ENCODE data around the gene PEAK3. TPM values are rescaled to one million over a fixed set of nuclear protein-coding genes. Genes with fewer than 3 reads are reported as not detected.

The PEAK3 gene
- total and polyA plus RNA-seq, 9 donors, result 0.10 to 0.62 (median 0.26) TPM; not detected in 3

DNA sequence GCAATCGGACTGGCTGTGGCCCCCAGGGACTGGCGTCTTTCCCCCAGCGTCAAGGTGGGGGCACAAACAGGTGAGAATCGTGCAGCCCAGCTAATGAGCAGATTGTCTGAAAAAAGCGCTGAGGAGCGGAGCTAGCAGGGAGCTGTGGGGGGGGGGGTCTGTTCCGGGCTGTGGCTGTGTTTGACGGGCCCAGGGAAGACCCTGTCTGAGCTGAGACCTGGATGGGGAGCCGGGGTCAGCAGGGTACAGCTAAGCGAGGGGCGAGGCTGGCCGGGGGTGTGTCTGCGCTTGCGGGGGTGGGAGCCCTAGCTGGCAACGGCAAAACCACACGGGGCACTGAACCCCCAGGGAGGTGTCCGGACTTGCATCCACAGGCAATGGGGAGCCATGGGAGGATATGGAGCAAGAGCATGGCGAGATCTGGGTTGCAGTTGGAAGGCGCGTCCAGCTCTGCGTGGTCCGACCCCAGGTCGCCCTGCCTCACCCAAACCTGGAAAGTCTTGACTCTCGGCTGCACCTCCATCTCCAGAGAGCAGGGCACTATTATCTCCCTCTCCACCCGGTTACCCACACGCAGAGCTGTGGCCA, 21.3 kb upstream of the PEAK3 start:
- no peak for DNase-seq
- intact Hi-C loops (cut with DNase I), result loop anchor here in 1 of 4 donors (10.0 kb wide), 1 partner anchor 1149 kb away; no protein-coding TSS in a partner anchor
- Histone ChIP-seq H3K9me3 (no peaks in the 10 kb centered on the region), H3K27ac (no peak overlapping the region), H3K4me3 (no peak overlapping the region), H3K27me3 (no peaks in the 10 kb centered on the region), H3K4me1 (ENCODE audit: insufficient read depth) (no peaks in the 10 kb centered on the region), H3K36me3 (no peaks in the 10 kb centered on the region)
- 68 to 80% (median 75%) methylated on average over 26 of the region's 26 CpGs for WGBS, 3 donors
- TF ChIP-seq EP300 (IDR thresholded peaks at IDR 0.05), result no peak
- no peak for TF ChIP-seq CTCF (IDR thresholded peaks at IDR 0.05)
- TF ChIP-seq POLR2A (IDR thresholded peaks at IDR 0.05), result no peak

DNA sequence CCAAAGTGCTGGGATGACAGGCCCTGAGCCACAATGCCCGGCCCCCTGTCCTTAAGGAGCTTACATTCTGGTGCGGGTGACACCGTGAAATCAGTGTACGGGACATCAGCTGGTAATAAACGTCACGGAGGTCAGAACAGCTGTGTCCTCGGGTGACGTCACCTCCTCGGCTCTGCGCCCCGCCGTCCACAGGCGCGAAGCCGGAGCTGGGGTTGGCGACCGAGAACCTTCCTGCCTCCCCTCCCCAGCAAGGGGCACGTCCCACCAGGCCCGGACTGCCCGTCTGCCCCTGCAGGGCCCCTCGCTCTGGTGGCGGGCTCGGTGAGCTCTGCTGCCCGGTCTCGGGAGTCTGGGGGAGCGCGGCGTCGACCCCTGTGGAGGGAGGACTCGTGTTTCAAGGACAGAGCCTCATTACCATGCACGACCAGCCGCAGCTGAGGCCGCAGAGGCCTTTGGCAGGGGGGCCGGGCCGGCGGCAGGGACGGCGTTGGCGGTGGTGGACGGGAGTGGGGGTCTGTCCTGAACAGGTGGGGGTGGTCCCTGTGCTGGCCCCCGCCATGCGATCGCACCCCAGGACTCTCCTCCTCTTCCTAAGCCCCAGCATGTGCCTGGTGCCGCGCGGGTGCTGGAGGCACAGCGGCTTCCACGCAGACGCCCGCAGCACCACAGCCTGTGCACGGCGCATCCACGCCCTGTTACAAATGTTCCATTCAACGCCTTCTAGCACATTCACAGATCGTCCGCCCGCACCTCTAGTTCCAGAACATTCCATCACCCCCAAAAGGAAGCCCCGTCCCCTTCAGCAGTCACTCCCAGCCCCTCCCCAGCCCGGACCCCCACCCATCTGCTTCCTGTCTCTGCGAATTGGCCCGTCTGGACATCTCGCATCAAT, 20.6 kb upstream of the PEAK3 start:
- Histone ChIP-seq H3K4me3 (no peak overlapping the region), H3K9me3 (no peaks in the 10 kb centered on the region), H3K27ac (no peak overlapping the region), H3K4me1 (ENCODE audit: insufficient read depth) (no peaks in the 10 kb centered on the region), H3K27me3 (no peaks in the 10 kb centered on the region), H3K36me3 (no peaks in the 10 kb centered on the region)
- peak in 1 of 5 donors; percentile 45 for DNase-seq
- no peak for TF ChIP-seq EP300 (IDR thresholded peaks at IDR 0.05)
- no peak for TF ChIP-seq CTCF (IDR thresholded peaks at IDR 0.05)
- no peak for TF ChIP-seq POLR2A (IDR thresholded peaks at IDR 0.05)
- 11 to 23% (median 14%) methylated on average over 47 to 62 of the region's 62 CpGs for WGBS, 3 donors
- intact Hi-C loops (cut with DNase I), result loop anchor here in 1 of 4 donors (10.0 kb wide), 1 partner anchor 1148 kb away; no protein-coding TSS in a partner anchor

- Histone ChIP-seq H3K27ac (no peak overlapping the region), H3K4me1 (ENCODE audit: insufficient read depth) (no peaks in the 10 kb centered on the region), H3K4me3 (no peak overlapping the region), H3K36me3 (no peaks in the 10 kb centered on the region), H3K27me3 (no peaks in the 10 kb centered on the region), H3K9me3 (no peaks in the 10 kb centered on the region)
- intact Hi-C loops (cut with DNase I), result loop anchor here in 1 of 4 donors (10.0 kb wide), 1 partner anchor 1146 kb away; no protein-coding TSS in a partner anchor
- no peak for DNase-seq
- 62 to 80% (median 73%) methylated on average over 17 of the region's 17 CpGs for WGBS, 3 donors
- TF ChIP-seq POLR2A (IDR thresholded peaks at IDR 0.05) (no peak), EP300 (IDR thresholded peaks at IDR 0.05) (no peak), CTCF (IDR thresholded peaks at IDR 0.05) (no peak)
These were observed 18.6 kb upstream of the PEAK3 start for GRCh38 chr19:2300533-2300932.

DNA sequence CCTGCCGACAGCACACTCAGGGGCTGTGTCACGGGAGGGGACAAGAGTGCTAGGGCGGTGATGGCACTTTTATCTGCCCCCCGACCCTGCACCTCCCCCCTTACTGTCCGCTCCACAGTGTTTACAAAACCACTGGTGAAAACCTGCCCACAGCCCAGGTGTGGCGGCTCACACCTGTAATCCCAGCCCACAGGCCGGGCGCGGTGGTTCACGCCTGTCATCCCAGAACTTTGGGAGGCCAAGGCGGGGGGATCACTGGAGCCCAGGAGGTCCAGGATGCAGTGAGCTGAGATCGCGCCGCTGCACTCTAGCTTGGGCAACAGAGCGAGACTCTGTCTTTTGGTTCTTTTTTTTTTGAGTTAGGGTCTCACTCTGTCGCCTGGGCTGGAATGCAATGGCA, 14.2 kb upstream of the PEAK3 start:
- TF ChIP-seq EP300 (IDR thresholded peaks at IDR 0.05) (no peak), CTCF (IDR thresholded peaks at IDR 0.05) (no peak), POLR2A (IDR thresholded peaks at IDR 0.05) (no peak)

More for the DNA sequence above, 14.2 kb upstream of the PEAK3 start:
- Histone ChIP-seq H3K9me3 (no peaks in the 10 kb centered on the region), H3K27ac (no peak overlapping the region), H3K36me3 (no peaks in the 10 kb centered on the region), H3K4me1 (ENCODE audit: insufficient read depth) (peaks cover 6% of the 10 kb centered on the region), H3K27me3 (peaks cover 3% of the 10 kb centered on the region), H3K4me3 (no peak overlapping the region)
- 88 to 91% (median 90%) methylated on average over 16 of the region's 16 CpGs for WGBS, 3 donors
- no peak for DNase-seq
- intact Hi-C loops (cut with DNase I), result no loop called here
